ENCODE results near the gene MTFMT. TPM values are rescaled to one million over a fixed set of nuclear protein-coding genes. Genes with fewer than 3 reads are reported as not detected.

MTFMT gene
- total and polyA plus RNA-seq, 2 experiments from 2014 or later, result 19.0 to 36.0 TPM

DNA sequence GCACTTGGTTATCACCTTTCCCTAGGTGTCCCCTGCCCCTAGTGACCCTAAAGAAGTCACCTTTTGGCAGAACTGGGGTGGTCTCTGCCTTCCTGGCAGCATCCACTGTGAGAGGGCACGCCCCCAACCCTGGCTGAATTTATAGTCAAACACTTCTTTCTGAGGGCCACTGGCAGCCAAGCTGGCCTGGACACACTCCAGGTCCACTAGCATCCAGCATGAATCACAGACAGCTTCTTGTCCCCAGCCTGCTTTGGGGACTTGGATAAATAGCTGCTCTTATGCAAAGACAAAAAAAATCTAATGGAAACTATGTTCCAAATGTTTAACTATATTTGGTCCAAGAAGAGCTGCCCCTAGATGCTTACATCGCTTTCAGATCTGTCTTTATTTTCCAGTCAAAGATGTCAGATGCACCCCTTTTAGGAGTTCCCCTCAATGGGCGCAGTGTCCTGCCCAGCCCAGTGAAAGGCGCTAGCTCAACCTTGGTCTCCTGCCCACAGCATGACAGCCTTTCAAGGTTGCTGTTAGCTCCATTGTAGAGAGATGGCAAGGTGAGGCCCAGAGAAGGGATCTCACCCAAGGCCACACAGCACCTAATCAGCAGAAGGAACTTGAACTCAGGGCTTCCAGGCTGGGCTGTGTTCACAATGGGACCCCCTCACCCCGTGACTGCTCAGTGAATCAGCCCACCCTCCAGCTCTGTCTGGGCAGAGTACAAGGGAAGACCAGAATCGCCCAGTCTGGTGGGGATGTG lies 31.4 kb upstream of the MTFMT start (continued):
- TF ChIP-seq ZNF114 (CRISPR knock-in tag; IDR thresholded peaks at IDR 0.05), result no peak
- TF ChIP-seq CTCF (conservative IDR thresholded peaks at IDR 0.05; ENCODE audit: low read depth in 2 of 2), result peak; percentile 15 to 41; a peak in 3 of 4 replicates

DNA sequence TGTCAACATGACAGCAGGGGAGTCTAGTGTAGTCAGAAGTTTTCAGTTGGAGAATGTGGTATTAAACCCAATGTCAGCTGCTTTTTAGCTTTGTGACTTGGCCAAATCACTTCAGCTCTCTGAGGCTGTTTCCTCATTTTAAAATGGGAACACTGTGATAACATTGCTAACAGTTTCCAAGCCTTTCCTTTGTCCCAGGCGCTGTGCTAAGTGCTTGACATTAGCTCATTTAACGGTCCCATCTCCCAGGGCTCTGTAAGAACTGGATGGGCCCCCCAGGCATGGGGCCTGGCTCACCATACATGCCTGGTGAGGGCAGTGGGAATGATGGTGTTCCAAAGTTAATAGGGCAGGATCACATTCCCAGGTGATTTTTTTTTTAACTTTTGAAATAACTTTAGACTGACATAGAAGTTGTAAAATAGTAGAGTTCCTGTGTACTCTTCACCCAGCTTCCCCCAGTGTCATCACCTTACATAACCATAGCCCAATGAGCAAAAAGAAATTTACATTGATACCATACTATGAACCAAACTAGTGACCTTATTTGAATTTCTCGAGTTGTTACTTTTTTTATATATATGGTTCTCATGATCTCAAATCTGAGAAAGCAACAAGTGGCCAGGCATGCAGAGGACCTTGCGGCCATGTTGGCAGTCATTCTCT lies 30.6 kb upstream of the MTFMT start:
- Histone ChIP-seq H3K4me1 (ENCODE audit: insufficient read depth) (peaks cover under 1% of the 10 kb centered on the region), H3K9me2 (ENCODE audit: insufficient read depth) (no peaks in the 10 kb centered on the region), H3K79me2 (replicated peaks; ENCODE audit: insufficient read depth) (no peaks in the 10 kb centered on the region), H3K4me3 (no peak overlapping the region), H3K36me3 (ENCODE audit: insufficient read depth) (no peaks in the 10 kb centered on the region), H3K27me3 (ENCODE audit: insufficient read depth) (no peaks in the 10 kb centered on the region), H4K20me1 (replicated peaks; ENCODE audit: insufficient read depth) (no peaks in the 10 kb centered on the region), H3K27ac (ENCODE audit: low read depth) (no peak overlapping the region), H3K4me2 (no peak overlapping the region), H3F3A (replicated peaks; ENCODE audit: low read depth) (no peaks in the 10 kb centered on the region), H2AFZ (no peak overlapping the region)
- TF ChIP-seq ZNF114 (CRISPR knock-in tag; IDR thresholded peaks at IDR 0.05) (no peak), STAT1 (IDR thresholded peaks at IDR 0.05; ENCODE audit: unreplicated experiment) (no peak), ZNF331 (CRISPR knock-in tag; IDR thresholded peaks at IDR 0.05; ENCODE audit: low read depth) (no peak), JUNB (IDR thresholded peaks at IDR 0.05; ENCODE audit: unreplicated experiment) (no peak), EZH2 (IDR thresholded peaks at IDR 0.05; ENCODE audit: low read depth, unreplicated experiment) (no peak)
- TF ChIP-seq, protein P1, sequence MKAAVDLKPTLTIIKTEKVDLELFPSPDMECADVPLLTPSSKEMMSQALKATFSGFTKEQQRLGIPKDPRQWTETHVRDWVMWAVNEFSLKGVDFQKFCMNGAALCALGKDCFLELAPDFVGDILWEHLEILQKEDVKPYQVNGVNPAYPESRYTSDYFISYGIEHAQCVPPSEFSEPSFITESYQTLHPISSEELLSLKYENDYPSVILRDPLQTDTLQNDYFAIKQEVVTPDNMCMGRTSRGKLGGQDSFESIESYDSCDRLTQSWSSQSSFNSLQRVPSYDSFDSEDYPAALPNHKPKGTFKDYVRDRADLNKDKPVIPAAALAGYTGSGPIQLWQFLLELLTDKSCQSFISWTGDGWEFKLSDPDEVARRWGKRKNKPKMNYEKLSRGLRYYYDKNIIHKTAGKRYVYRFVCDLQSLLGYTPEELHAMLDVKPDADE (IDR thresholded peaks at IDR 0.05), result no peak
- TF ChIP-seq, protein P2, sequence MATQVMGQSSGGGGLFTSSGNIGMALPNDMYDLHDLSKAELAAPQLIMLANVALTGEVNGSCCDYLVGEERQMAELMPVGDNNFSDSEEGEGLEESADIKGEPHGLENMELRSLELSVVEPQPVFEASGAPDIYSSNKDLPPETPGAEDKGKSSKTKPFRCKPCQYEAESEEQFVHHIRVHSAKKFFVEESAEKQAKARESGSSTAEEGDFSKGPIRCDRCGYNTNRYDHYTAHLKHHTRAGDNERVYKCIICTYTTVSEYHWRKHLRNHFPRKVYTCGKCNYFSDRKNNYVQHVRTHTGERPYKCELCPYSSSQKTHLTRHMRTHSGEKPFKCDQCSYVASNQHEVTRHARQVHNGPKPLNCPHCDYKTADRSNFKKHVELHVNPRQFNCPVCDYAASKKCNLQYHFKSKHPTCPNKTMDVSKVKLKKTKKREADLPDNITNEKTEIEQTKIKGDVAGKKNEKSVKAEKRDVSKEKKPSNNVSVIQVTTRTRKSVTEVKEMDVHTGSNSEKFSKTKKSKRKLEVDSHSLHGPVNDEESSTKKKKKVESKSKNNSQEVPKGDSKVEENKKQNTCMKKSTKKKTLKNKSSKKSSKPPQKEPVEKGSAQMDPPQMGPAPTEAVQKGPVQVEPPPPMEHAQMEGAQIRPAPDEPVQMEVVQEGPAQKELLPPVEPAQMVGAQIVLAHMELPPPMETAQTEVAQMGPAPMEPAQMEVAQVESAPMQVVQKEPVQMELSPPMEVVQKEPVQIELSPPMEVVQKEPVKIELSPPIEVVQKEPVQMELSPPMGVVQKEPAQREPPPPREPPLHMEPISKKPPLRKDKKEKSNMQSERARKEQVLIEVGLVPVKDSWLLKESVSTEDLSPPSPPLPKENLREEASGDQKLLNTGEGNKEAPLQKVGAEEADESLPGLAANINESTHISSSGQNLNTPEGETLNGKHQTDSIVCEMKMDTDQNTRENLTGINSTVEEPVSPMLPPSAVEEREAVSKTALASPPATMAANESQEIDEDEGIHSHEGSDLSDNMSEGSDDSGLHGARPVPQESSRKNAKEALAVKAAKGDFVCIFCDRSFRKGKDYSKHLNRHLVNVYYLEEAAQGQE (IDR thresholded peaks at IDR 0.05; ENCODE audit: unreplicated experiment), result no peak
- H3K27me3 Mint-ChIP-seq (ENCODE audit: insufficient read depth, low read depth, poor library complexity), result peaks cover 5% of the 10 kb centered on the region
- no peak overlapping the region for H3K4me3 Mint-ChIP-seq
- ATAC-seq (no peak), DNase-seq (ENCODE audit: low spot score) (no peak)
- no peaks in the 10 kb centered on the region for H3K9me3 Mint-ChIP-seq
- peaks cover 2% of the 10 kb centered on the region; the same call in 1 of the 3 replicates for H3K36me3 Mint-ChIP-seq (ENCODE audit: low read depth)
- H3K27ac Mint-ChIP-seq, result no peak overlapping the region
- H3K4me1 Mint-ChIP-seq, result no peaks in the 10 kb centered on the region; the same call in 2 of the 3 replicates
